IMR-90 (cell line): ENCODE results near the gene TMEM269. TPM values are rescaled to one million over a fixed set of nuclear protein-coding genes. Genes with fewer than 3 reads are reported as not detected.

Experiments used
- ATAC-seq: fragments of 200-7000 bp; cut with Tn5 transposase; 2 replicates; pipeline ENCODE4 v1.9.1; 2020; ENCODE audit warnings: low read depth, mild to moderate bottlenecking, moderate library complexity
- BruUV-seq: library from RNA; stranded (reverse); fragments of 400-500 nt; replicated peaks from 2 replicates; lab custom pipeline; 2021; lab: Mats Ljungman, UMichigan
- CTCF ChIA-PET: fragments of 300-600 bp; formaldehyde crosslinking; extraction: SDS; loops from one replicate; lab custom pipeline; 2021; ENCODE audit warnings: antibody characterized with exemption; lab: Yijun Ruan, JAX
- POLR2A ChIA-PET: fragments of 300-600 bp; sonication (Branson Sonifier 250); formaldehyde crosslinking; loops from one replicate; lab custom pipeline; 2022; ENCODE audit warnings: antibody characterized with exemption; ENCODE audit not compliant: unreplicated experiment; lab: Charles Lee
- DNase-seq: peaks from one replicate; pipeline ENCODE4 v3.0.0; 2013
- H2AFZ ChIP-seq: replicated peaks from 2 replicates; pipeline ENCODE3; 2013; ENCODE audit warnings: low read length, mild to moderate bottlenecking; ENCODE audit not compliant: poor library complexity
- H2AK5ac ChIP-seq: 2 replicates; pipeline ENCODE4 v1.6.1; 2013; ENCODE audit warnings: low read depth, low read length, inconsistent platforms
- H2AK9ac ChIP-seq: replicated peaks from 2 replicates; pipeline ENCODE3; 2013; ENCODE audit warnings: mild to moderate bottlenecking, low read depth, low read length, moderate library complexity; ENCODE audit not compliant: poor library complexity
- H2BK120ac ChIP-seq: 2 replicates; pipeline ENCODE4 v1.6.1; 2013; ENCODE audit warnings: low read depth, low read length, inconsistent platforms
- H2BK15ac ChIP-seq: 3 replicates; pipeline ENCODE4 v1.6.1; 2013; ENCODE audit warnings: low read depth, low read length, inconsistent platforms
- H2BK20ac ChIP-seq: 2 replicates; pipeline ENCODE4 v1.6.1; 2013; ENCODE audit warnings: low read depth, mild to moderate bottlenecking, inconsistent platforms, low read length, moderate library complexity
- H2BK5ac ChIP-seq: 2 replicates; pipeline ENCODE4 v1.6.1; 2013; ENCODE audit warnings: mild to moderate bottlenecking, low read depth, low read length, inconsistent platforms; ENCODE audit not compliant: poor library complexity, severe bottlenecking
- H3K14ac ChIP-seq: replicated peaks from 2 replicates; pipeline ENCODE4 v1.6.1; 2013; ENCODE audit warnings: low read depth, low read length, inconsistent platforms
- H3K18ac ChIP-seq: 2 replicates; pipeline ENCODE4 v1.6.1; 2013; ENCODE audit warnings: low read depth, low read length, control low read depth
- H3K23ac ChIP-seq: 2 replicates; pipeline ENCODE4 v1.6.1; 2013; ENCODE audit warnings: low read depth, low read length, inconsistent platforms
- H3K27ac ChIP-seq: 2 replicates; pipeline ENCODE4 v1.5.1; 2013; ENCODE audit warnings: mild to moderate bottlenecking, control low read depth, low read length; ENCODE audit not compliant: insufficient read depth
- H3K27me3 ChIP-seq: 2 replicates; pipeline ENCODE4 v1.6.1; 2013; ENCODE audit warnings: low read length; ENCODE audit not compliant: control insufficient read depth, insufficient read depth
- H3K36me3 ChIP-seq: 2 replicates; pipeline ENCODE4 v1.6.1; 2013; ENCODE audit warnings: low read length, mixed read lengths; ENCODE audit not compliant: control insufficient read depth, insufficient read depth
- H3K4ac ChIP-seq: 2 replicates; pipeline ENCODE4 v1.6.1; 2013; ENCODE audit warnings: low read depth, low read length, inconsistent platforms
- H3K4me1 ChIP-seq: 2 replicates; pipeline ENCODE4 v1.6.1; 2013; ENCODE audit warnings: low read length, mixed read lengths; ENCODE audit not compliant: control insufficient read depth, insufficient read depth
- H3K4me2 ChIP-seq: 2 replicates; pipeline ENCODE4 v1.6.1; 2013; ENCODE audit warnings: low read depth, mild to moderate bottlenecking, control low read depth, low read length, moderate library complexity
- H3K4me3 ChIP-seq: 2 replicates; pipeline ENCODE4 v1.5.1; 2013; ENCODE audit warnings: low read depth, mild to moderate bottlenecking, control low read depth, low read length, moderate library complexity; ENCODE audit not compliant: insufficient read depth
- H3K56ac ChIP-seq: 2 replicates; pipeline ENCODE4 v1.6.1; 2013; ENCODE audit warnings: low read length, inconsistent platforms; ENCODE audit not compliant: insufficient read depth; ENCODE audit errors: extremely low read depth
- H3K79me1 ChIP-seq, 2 experiments: 2 replicates each; pipeline ENCODE4 v1.6.1; 2013; ENCODE audit warnings: low read length in 2 of 2, inconsistent platforms in 1 of 2, low read depth in 1 of 2
- H3K9ac ChIP-seq: 2 replicates; pipeline ENCODE4 v1.6.1; 2013; ENCODE audit warnings: low read depth, low read length, control low read depth
- H3K9me1 ChIP-seq: 2 replicates; pipeline ENCODE4 v1.6.1; 2013; ENCODE audit warnings: low read length, inconsistent platforms; ENCODE audit not compliant: insufficient read depth
- H3K9me3 ChIP-seq: 2 replicates; pipeline ENCODE4 v1.6.1; 2013; ENCODE audit warnings: low read length; ENCODE audit not compliant: control insufficient read depth, insufficient read depth
- H4K20me1 ChIP-seq: 2 replicates; pipeline ENCODE4 v1.6.1; 2013; ENCODE audit warnings: low read length, inconsistent platforms; ENCODE audit not compliant: insufficient read depth
- H4K5ac ChIP-seq: 2 replicates; pipeline ENCODE4 v1.6.1; 2013; ENCODE audit warnings: mild to moderate bottlenecking, low read depth, low read length, control low read depth
- H4K8ac ChIP-seq, 2 experiments: 2 replicates each; pipeline ENCODE4 v1.6.1; 2013; ENCODE audit warnings: low read depth in 2 of 2, low read length in 2 of 2, control low read depth in 1 of 2, inconsistent platforms in 1 of 2
- H4K91ac ChIP-seq: 2 replicates; pipeline ENCODE4 v1.6.1; 2013; ENCODE audit warnings: low read depth, low read length, inconsistent platforms; ENCODE audit not compliant: insufficient read depth
- BHLHE40 ChIP-seq: fragments of 150-350 bp; IDR thresholded peaks from 2 replicates; pipeline ENCODE4 v1.6.1; 2016; ENCODE audit warnings: mild to moderate bottlenecking, low read depth, low read length
- CEBPB ChIP-seq: IDR thresholded peaks from 2 replicates; pipeline ENCODE4 v1.6.1; 2012; ENCODE audit warnings: low read depth, low read length, improper control_type of control experiment
- CHD1 ChIP-seq: IDR thresholded peaks from 2 replicates; pipeline ENCODE4 v1.6.1; 2012; ENCODE audit warnings: low read depth, low read length, improper control_type of control experiment
- CTCF ChIP-seq: conservative IDR thresholded peaks from 2 replicates; pipeline ENCODE4 v1.5.1; 2012; ENCODE audit warnings: mild to moderate bottlenecking, low read depth, low read length, improper control_type of control experiment
- ELK1 ChIP-seq: fragments of 150-350 bp; IDR thresholded peaks from 2 replicates; pipeline ENCODE4 v1.6.1; 2016; ENCODE audit warnings: low read depth, mild to moderate bottlenecking, low read length, moderate library complexity, borderline replicate concordance
- FOS ChIP-seq: fragments of 150-350 bp; IDR thresholded peaks from 2 replicates; pipeline ENCODE4 v1.6.1; 2016; ENCODE audit warnings: low read depth, low read length
- MAFK ChIP-seq: IDR thresholded peaks from 2 replicates; pipeline ENCODE4 v1.6.1; 2012; ENCODE audit warnings: low read depth, low read length, improper control_type of control experiment
- MAZ ChIP-seq: IDR thresholded peaks from 2 replicates; pipeline ENCODE4 v1.6.1; 2012; ENCODE audit warnings: low read depth, mild to moderate bottlenecking, low read length, improper control_type of control experiment, moderate library complexity, borderline replicate concordance
- MXI1 ChIP-seq: IDR thresholded peaks from 2 replicates; pipeline ENCODE4 v1.6.1; 2012; ENCODE audit warnings: low read depth, mild to moderate bottlenecking, low read length, moderate library complexity, borderline replicate concordance
- NFE2L2 ChIP-seq: fragments of 150-350 bp; IDR thresholded peaks from 2 replicates; pipeline ENCODE4 v1.6.1; 2016; ENCODE audit warnings: low read depth, mild to moderate bottlenecking, low read length
- POLR2A ChIP-seq: IDR thresholded peaks from 2 replicates; pipeline ENCODE4 v1.6.1; 2012; ENCODE audit warnings: mild to moderate bottlenecking, low read depth, low read length
- RAD21 ChIP-seq: IDR thresholded peaks from 2 replicates; pipeline ENCODE4 v1.6.1; 2012; ENCODE audit warnings: low read length, improper control_type of control experiment
- RCOR1 ChIP-seq: IDR thresholded peaks from 2 replicates; pipeline ENCODE4 v1.6.1; 2012; ENCODE audit warnings: mild to moderate bottlenecking, low read length, improper control_type of control experiment; ENCODE audit not compliant: insufficient replicate concordance
- RFX5 ChIP-seq: IDR thresholded peaks from 2 replicates; pipeline ENCODE4 v1.8.0; 2012; ENCODE audit warnings: low read depth, mild to moderate bottlenecking, low read length, moderate library complexity
- SMC3 ChIP-seq: fragments of 150-350 bp; IDR thresholded peaks from 2 replicates; pipeline ENCODE4 v1.6.1; 2016; ENCODE audit warnings: low read depth, mild to moderate bottlenecking, antibody characterized with exemption, low read length, moderate library complexity
- USF2 ChIP-seq: fragments of 150-350 bp; IDR thresholded peaks from 2 replicates; pipeline ENCODE4 v1.6.1; 2017; ENCODE audit warnings: mild to moderate bottlenecking, antibody characterized with exemption, low read length, low read depth
- WGBS, 2 experiments: methylation state at CpG; one replicate each; pipeline versions ENCODE4 v1.1.5 to v1.1.7; 2013; ENCODE audit warnings: missing lambda C conversion rate in 2 of 2; ENCODE audit not compliant: insufficient read length in 1 of 2; ENCODE audit errors: extremely low coverage in 2 of 2; 5-methylcytosine and 5-hydroxymethylcytosine counted together
- dilution Hi-C: fragments of 300-500 bp; cut with HindIII; formaldehyde crosslinking; loops from one replicate; pipeline ENCODE4 v1.14.3; 2018; ENCODE audit warnings: low sequenced_read_pairs; ENCODE audit not compliant: unreplicated experiment
- in situ Hi-C: fragments of 300-500 bp; cut with MboI; formaldehyde crosslinking; loops from 3 replicates; pipeline ENCODE4 v1.14.3; 2019; ENCODE audit warnings: low sequenced_read_pairs, inconsistent platforms, mixed read lengths
- intact Hi-C: fragments of 100-400 bp; cut with micrococcal nuclease; formaldehyde crosslinking; loops from 2 replicates; pipeline ENCODE4 v1.10.0; 2022
- polyA plus RNA-seq, 3 experiments: library from polyadenylated mRNA; depleted of rRNA; stranded (reverse); fragments of >200 nt; gene quantifications; 2 replicates each; pipeline ENCODE4 v1.2.3, GENCODE V29; 2012; ENCODE audit warnings: low replicate concordance in 1 of 3
- total RNA-seq: library from RNA; depleted of rRNA; stranded (reverse); fragments of >200 nt; gene quantifications from 2 replicates; pipeline ENCODE4 v1.2.3, GENCODE V29; 2012

Gene TMEM269
- total and polyA plus RNA-seq, 2 of the 4 experiments (the other 2 are of a cell fraction) = not detected

- no peaks in the 10 kb centered on the region for H3K36me3 ChIP-seq
- no peak overlapping the region for H3K4me2 ChIP-seq
- no peak overlapping the region for H3K4me3 ChIP-seq
- H3K14ac ChIP-seq = no peak overlapping the region
- dilution Hi-C loops (no loop called here), intact Hi-C loops (no loop called here), in situ Hi-C loops (no loop called here)
- H3K9me1 ChIP-seq = no peaks in the 10 kb centered on the region
- 0 out of 2 replicates have a peak overlapping the region, but pooled peaks have one; percentile 31 for H3K23ac ChIP-seq
- no peaks in the 10 kb centered on the region for H3K79me1 ChIP-seq
- POLR2A ChIA-PET = no interaction called here
- H2BK5ac ChIP-seq = no peak overlapping the region
- CTCF ChIA-PET = interaction anchor here (1.1 to 1.4 kb wide), 2 partner anchors 10 to 20 kb away, joined by 3 read pairs; no protein-coding TSS in a partner anchor
- peaks cover 7% of the 10 kb centered on the region for H3K27me3 ChIP-seq
- H3K4ac ChIP-seq = no peak overlapping the region
- H4K5ac ChIP-seq = no peak overlapping the region
- H3K4me1 ChIP-seq = no peaks in the 10 kb centered on the region
- no peak overlapping the region for H2BK20ac ChIP-seq
- no peak overlapping the region for H3K9ac ChIP-seq
- no peak overlapping the region for H2AK9ac ChIP-seq
- no peak overlapping the region for H4K8ac ChIP-seq
- H3K18ac ChIP-seq = no peak overlapping the region
- no TSS peak for BruUV-seq
- no peak overlapping the region for H2BK15ac ChIP-seq
- DNase-seq = no peak
- H4K20me1 ChIP-seq = no peaks in the 10 kb centered on the region
- no peak overlapping the region for H3K27ac ChIP-seq
- H3K56ac ChIP-seq = no peak overlapping the region
- H4K91ac ChIP-seq = no peak overlapping the region
- no peak for ATAC-seq
- no peaks in the 10 kb centered on the region for H3K9me3 ChIP-seq
- no peak overlapping the region for H2AK5ac ChIP-seq
- WGBS, 2 experiments = 71% methylated on average over 2 of the region's 5 CpGs; no CpG with 5 or more reads in 1 of the 2 experiments
- no peak overlapping the region for H2AFZ ChIP-seq
- TF ChIP-seq POLR2A (no peak), CHD1 (no peak), NFE2L2 (no peak), MXI1 (no peak), CEBPB (no peak), FOS (no peak), ELK1 (no peak), USF2 (no peak), MAFK (no peak), MAZ (no peak), BHLHE40 (no peak), RFX5 (no peak), RCOR1 (no peak), SMC3 (no peak), RAD21 (no peak), CTCF (no peak)
- H2BK120ac ChIP-seq = no peak overlapping the region
These were observed 13.2 kb downstream of the TMEM269 start for GRCh38 chr1:42797979-42798378.
